Activated T-helper 1 cell treated with Interleukin-2 at 50 U/mL for 16 hours (primary cell): ENCODE results near the gene CTNNA3.

ENCODE experiments used
- DNase-seq: peaks from one replicate; pipeline ENCODE4 v3.0.0-alpha.2; 2020; ENCODE audit warnings: low read depth

The CTNNA3 gene

GRCh38 chr10:65931291-65932070 is 1764.5 kb downstream of the CTNNA3 start:
- DNase-seq: no peak

- DNase-seq: no peak
These were observed 1784.7 kb downstream of the CTNNA3 start for GRCh38 chr10:65911151-65911835.

- no peak for DNase-seq
These were observed 1785.8 kb downstream of the CTNNA3 start for GRCh38 chr10:65910209-65910608.

- DNase-seq: no peak
These were observed 1788.7 kb downstream of the CTNNA3 start for GRCh38 chr10:65907199-65907712.

- no peak for DNase-seq
These were observed 1792.4 kb downstream of the CTNNA3 start for GRCh38 chr10:65903620-65904019.

GRCh38 chr10:65900271-65900670 is 1795.7 kb downstream of the CTNNA3 start:
- DNase-seq: no peak

- DNase-seq: no peak
These were observed 1797.9 kb downstream of the CTNNA3 start for GRCh38 chr10:65898055-65898454.

GRCh38 chr10:65894961-65895360 is 1801.0 kb downstream of the CTNNA3 start:
- DNase-seq: no peak

- no peak for DNase-seq
These were observed 1801.6 kb downstream of the CTNNA3 start for GRCh38 chr10:65894379-65894778.

- no peak for DNase-seq
These were observed 1802.3 kb downstream of the CTNNA3 start for GRCh38 chr10:65893676-65894075.

GRCh38 chr10:65892284-65892683 is 1803.7 kb downstream of the CTNNA3 start:
- no peak for DNase-seq

- no peak for DNase-seq
These were observed 1804.7 kb downstream of the CTNNA3 start for GRCh38 chr10:65891073-65891981.

- no peak for DNase-seq
These were observed 1831.5 kb downstream of the CTNNA3 start for GRCh38 chr10:65864529-65864928.

- no peak for DNase-seq
These were observed 1832.0 kb downstream of the CTNNA3 start for GRCh38 chr10:65864036-65864435.
